GM12875 (cell line): ENCODE measurements around the gene SLC25A20.

Experiments
- H3K4me3 ChIP-seq: one replicate; pipeline ENCODE4 v1.5.1; 2011; ENCODE audit warnings: low read depth, low read length, control low read depth
- TF ChIP-seq, protein P1 (sequence below): IDR thresholded peaks from 2 replicates; pipeline ENCODE4 v1.5.1; 2011; ENCODE audit warnings: low read depth, mild to moderate bottlenecking, control low read depth, inconsistent platforms, low read length, moderate library complexity, borderline replicate concordance; ENCODE audit not compliant: insufficient read depth

SLC25A20 gene

DNA sequence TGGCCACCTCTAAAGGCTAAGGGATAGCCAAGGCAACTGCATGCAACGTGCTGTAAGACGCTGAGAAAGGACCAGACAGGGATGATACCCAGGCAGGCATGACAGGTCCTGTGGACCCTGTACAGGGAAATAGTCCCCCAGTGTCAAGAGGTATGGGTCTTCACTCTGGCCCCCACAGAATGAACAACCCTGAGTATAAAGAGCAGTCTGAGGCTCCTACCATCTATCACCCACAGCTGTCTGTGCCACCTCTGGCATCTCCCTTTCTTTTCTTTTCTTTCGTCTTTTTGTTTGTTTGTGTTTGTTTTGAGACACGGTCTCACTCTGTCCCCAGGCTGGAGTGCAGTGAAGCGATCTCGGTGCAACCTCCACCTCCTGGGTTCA, 18.7 kb downstream of the SLC25A20 start:
- H3K4me3 ChIP-seq: no peak overlapping the region
- TF ChIP-seq, protein P1, sequence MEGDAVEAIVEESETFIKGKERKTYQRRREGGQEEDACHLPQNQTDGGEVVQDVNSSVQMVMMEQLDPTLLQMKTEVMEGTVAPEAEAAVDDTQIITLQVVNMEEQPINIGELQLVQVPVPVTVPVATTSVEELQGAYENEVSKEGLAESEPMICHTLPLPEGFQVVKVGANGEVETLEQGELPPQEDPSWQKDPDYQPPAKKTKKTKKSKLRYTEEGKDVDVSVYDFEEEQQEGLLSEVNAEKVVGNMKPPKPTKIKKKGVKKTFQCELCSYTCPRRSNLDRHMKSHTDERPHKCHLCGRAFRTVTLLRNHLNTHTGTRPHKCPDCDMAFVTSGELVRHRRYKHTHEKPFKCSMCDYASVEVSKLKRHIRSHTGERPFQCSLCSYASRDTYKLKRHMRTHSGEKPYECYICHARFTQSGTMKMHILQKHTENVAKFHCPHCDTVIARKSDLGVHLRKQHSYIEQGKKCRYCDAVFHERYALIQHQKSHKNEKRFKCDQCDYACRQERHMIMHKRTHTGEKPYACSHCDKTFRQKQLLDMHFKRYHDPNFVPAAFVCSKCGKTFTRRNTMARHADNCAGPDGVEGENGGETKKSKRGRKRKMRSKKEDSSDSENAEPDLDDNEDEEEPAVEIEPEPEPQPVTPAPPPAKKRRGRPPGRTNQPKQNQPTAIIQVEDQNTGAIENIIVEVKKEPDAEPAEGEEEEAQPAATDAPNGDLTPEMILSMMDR: no peak

DNA sequence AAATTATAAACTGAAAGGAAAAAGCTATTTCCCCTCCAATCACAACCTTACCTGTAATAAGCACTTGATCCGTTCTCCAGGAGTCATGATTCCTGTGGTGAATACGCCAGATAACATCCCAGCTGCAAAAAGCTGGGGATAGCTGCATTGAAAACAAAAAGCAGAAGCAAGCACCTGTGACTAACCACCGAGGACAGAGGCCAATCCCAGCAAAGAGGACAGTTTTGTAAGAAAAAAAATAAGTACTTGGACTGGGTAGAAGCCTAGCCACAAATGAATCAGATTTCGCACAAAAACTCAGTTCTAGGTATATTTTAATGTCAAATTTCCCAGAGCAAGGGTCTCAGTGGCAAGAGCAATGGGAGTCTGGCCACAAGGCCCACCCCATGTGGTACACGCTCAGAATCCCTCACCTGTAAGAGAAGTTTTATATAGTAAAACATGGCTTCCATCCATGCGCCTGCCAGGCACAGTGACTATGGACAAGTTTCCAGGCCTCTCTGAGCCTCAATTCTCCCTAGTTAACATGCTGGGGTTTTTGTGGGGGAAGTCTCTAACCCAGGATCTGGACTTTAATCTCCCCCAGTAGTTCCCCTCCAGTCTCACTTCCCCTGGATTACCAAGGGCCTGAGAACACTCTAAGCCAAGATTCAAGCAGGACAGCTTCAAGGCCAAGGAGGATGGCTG, 19.2 kb downstream of the SLC25A20 start:
- no peak overlapping the region for H3K4me3 ChIP-seq
- TF ChIP-seq, protein P1: no peak

DNA sequence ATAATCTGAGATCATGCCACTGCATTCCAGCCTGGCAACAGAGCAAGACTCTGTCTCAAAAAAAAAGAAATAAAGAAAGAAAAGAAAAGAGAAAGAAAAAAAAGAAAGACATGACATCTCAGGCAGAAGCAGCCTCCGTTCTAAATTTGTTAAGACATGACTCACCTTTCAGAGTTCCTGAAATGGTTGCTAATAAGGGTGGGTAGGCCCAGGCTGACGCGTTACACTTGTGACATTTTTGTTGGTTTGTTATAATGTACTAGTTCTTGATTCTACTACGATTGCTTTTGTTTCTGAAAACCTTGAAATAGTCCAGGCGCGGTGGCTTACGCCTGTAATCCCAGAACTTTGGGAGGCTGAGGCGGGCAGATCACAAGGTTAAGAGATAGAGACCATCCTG, 21.0 kb downstream of the SLC25A20 start:
- no peak overlapping the region for H3K4me3 ChIP-seq
- TF ChIP-seq, protein P1: no peak

DNA sequence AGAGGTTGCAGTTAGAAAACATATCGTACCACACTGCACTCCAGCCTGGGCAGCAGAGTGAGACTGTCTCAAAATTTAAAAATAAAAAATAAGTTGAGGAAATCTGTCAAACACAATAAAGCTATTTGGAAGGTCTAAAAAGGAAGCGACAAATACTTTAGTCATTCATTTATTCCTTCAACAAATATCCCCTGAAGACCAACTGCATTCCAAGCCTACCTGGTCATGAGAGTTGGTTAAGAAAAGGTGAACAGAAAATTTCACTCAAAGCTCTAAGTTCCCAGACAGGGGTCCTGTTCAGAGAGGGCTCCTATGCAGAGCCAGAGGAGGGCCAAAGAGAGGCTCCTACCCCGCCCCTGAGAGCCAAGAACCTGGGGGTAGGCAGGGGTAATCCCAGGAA, 35.6 kb downstream of the SLC25A20 start:
- no peak overlapping the region for H3K4me3 ChIP-seq
- TF ChIP-seq, protein P1: no peak

DNA sequence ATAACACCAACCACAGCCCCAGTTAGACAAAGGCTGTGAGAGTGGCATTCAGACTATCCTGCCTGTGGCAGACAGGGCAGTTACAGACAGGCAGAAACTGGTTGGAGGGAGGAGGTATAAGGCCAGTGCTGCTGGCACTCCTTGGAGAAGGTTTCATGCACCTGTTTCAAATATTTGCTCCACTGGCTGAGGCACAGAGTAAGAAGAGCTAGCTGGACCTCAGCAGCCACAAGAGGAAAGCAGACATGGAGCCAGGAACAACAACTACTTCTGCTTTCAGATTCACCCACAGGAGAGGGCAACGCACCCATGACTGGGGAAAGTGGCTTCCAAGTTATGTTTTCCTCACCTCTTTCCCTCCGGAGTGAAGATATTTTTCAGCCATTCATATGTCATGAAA, 39.5 kb downstream of the SLC25A20 start:
- TF ChIP-seq, protein P1: no peak

DNA sequence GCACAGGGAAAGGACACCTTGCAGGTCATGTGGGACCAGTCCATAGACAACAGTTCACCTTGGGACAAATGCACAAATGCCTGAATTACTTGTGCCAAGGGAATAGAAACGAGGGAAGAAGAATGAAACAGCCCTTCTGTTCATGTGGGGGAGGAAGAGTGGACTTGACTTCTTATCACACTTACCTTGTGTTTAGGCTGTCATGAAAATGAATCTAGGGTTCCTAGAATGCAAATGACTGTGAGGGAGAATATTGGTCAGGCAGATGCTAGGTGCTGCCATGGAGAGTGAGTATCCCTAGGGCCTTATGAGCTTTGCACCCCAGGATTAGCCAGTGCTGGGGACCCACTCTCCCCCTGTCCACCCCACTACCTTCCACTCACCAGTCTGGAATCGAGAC, 40.0 kb downstream of the SLC25A20 start:
- TF ChIP-seq, protein P1: no peak

More for the DNA sequence above, 39.5 kb downstream of the SLC25A20 start:
- no peak overlapping the region for H3K4me3 ChIP-seq

DNA sequence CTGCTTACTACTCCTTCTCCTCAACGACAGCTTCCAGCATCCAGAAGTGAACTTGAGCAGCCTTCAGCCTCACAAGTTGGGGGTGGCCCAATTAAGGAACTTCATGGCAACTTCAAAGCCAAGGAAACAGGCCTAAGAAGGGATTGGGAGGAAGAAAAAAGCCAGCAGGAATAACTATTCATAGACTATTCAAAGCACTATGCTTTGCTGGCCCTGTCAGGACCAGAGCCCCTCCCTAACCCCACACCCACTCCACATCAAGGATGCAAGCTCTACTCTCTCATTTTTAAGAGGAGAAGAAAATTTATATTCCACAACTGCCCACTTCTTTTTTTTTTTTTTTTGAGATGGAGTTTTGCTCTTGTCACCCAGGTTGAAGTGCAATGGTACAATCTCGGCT, 41.0 kb downstream of the SLC25A20 start:
- TF ChIP-seq, protein P1: no peak
- H3K4me3 ChIP-seq: no peak overlapping the region

More for the DNA sequence above, 40.0 kb downstream of the SLC25A20 start:
- H3K4me3 ChIP-seq: no peak overlapping the region
